Epithelial cell of esophagus (primary cell): Measurements from ENCODE around the gene PIKFYVE.
A peak's percentile ranks its signal among the peaks of the same experiment; 100 is the strongest.

ENCODE experiments used
- DNase-seq: peaks from one replicate; pipeline ENCODE4 v3.0.0; 2010; ENCODE audit warnings: low read depth
- H3K4me3 ChIP-seq: 2 replicates; pipeline ENCODE4 v1.5.1; 2011; ENCODE audit warnings: mild to moderate bottlenecking, low read length, control low read depth
- TF ChIP-seq, protein P1 (sequence below): IDR thresholded peaks from 2 replicates; pipeline ENCODE4 v1.5.1; 2011; ENCODE audit warnings: low read depth, mild to moderate bottlenecking, low read length, control low read depth, inconsistent platforms; ENCODE audit not compliant: insufficient read depth; ENCODE audit errors: missing control alignments

Gene PIKFYVE

DNA sequence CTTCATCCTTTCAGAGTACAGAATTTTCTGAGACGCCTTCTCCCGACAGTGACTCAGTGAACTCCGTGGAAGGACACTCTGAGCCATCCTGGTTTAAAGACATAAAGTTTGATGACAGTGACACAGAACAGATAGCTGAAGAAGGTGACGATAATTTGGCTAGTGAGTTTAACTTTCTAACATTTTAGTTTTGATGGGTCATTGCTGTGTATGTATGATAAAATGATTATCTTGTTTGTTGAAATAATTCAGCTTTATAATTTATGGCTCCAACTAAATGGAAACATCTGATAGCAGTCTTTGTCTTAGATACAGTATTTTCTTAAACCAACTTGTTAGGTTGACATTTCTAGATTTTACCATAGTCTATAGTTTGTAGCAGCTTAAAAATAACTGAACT is 38.1 kb downstream of the PIKFYVE start:
- DNase-seq: no peak
- H3K4me3 ChIP-seq: no peak overlapping the region
- TF ChIP-seq, protein P1, sequence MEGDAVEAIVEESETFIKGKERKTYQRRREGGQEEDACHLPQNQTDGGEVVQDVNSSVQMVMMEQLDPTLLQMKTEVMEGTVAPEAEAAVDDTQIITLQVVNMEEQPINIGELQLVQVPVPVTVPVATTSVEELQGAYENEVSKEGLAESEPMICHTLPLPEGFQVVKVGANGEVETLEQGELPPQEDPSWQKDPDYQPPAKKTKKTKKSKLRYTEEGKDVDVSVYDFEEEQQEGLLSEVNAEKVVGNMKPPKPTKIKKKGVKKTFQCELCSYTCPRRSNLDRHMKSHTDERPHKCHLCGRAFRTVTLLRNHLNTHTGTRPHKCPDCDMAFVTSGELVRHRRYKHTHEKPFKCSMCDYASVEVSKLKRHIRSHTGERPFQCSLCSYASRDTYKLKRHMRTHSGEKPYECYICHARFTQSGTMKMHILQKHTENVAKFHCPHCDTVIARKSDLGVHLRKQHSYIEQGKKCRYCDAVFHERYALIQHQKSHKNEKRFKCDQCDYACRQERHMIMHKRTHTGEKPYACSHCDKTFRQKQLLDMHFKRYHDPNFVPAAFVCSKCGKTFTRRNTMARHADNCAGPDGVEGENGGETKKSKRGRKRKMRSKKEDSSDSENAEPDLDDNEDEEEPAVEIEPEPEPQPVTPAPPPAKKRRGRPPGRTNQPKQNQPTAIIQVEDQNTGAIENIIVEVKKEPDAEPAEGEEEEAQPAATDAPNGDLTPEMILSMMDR: no peak

DNA sequence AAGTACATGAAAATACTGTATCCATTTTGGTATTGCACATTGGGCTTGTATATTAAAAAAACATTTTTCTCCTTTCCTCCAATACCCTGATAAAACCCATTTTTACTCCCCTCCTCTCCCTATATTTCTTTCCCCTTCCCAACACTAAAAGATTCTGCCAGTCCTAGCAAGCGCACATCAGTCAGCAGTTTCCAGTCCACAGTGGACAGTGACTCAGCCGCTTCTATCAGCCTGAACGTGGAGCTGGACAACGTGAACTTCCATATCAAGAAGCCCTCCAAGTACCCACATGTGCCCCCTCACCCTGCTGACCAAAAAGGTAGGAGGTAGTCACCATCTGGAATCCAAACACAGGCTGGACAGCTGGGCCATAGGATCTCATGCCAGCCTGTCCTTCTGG is 38.6 kb downstream of the PIKFYVE start:
- TF ChIP-seq, protein P1: no peak
- no peak for DNase-seq
- H3K4me3 ChIP-seq: no peak overlapping the region

DNA sequence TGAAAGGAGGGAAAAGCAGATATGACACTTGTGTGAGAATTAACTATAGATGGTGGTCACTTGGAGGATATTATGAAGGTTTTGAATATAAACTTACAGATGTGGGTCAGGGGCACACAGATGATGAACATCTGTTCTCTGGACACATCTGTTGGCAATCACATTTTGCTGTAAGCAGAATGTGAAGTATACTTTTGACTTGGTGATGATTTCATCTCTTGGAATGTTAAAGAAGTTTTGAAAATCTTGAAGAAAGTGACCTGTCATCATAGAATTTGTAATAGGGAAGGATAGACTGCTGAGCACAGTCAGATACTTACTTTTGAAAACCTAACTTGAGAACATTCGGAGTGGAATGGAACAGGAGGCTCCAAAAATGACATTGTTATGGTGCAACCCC is 40.2 kb downstream of the PIKFYVE start:
- TF ChIP-seq, protein P1: no peak
- no peak for DNase-seq

DNA sequence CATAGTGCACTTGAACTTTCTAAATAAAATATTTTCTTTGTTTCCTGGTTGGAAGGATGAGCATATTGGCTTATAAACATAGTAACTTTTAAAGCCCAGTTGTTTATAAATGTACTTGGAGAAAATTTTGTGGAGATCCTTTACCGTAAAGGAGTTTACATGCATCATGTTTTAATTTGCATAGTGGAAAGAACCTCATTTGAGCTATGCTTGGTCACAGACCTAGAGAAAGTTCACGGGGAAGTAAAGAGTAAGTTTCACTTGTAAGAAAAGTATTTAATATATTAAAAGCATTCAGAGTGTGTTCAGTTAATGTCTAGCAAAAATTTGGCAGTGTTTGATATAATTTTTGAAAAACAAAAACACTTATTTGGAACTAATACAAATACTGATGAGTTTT is 45.3 kb downstream of the PIKFYVE start:
- TF ChIP-seq, protein P1: no peak
- no peak for DNase-seq
- no peak overlapping the region for H3K4me3 ChIP-seq

More for the DNA sequence above, 40.2 kb downstream of the PIKFYVE start:
- no peak overlapping the region for H3K4me3 ChIP-seq

DNA sequence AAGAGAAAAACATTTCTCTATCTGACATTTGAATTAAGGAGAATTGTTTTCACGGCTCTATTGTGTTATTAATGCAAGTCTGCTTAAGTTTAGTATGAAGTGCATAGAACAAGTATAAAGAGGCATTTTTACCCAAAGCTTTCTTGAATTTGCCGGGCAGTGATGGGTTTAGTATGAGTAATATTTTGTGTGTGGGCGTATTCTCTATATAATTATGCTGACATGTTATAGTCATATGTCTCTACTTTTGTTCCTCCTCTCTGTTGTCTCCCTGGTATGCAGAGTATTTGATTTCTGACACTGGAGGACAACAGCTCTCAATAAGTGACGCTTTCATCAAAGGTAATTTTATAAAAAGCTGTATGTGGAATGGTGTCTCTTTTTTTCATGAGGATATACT is 45.9 kb downstream of the PIKFYVE start:
- DNase-seq: peak; percentile 26
- H3K4me3 ChIP-seq: no peak overlapping the region

DNA sequence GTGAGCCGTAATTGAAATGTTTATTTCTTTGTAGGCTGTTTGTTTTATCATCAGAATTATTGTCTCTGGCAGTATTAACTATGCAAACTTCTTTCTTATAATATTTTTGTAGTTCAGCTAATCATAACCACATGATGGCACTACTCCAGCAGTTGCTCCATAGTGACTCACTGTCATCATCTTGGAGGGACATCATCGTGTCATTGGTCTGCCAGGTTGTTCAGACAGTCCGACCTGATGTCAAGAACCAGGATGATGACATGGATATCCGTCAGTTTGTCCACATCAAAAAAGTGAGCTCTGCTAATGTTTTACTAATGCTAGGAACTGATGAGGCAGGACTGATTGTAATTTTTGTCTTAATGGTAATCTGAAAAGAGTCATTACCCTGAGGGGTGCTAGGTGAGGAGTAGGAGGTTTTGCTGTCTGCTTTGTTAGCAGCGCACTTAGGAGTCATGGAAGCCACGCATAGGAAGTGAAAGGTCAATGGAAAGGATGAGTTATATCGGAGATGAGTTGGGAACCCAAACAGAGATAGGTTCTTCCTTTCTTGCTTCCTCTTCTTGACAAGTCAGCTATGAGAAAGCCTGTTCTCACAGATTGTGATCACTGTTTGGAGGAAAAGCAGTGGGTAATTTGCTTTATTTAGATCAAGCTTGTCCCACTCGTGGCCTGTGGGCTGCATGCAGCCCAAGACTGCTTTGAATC is 49.2 kb downstream of the PIKFYVE start:
- TF ChIP-seq, protein P1: no peak
- peak; percentile 22 for DNase-seq
- H3K4me3 ChIP-seq: no peak overlapping the region

More for the DNA sequence above, 45.9 kb downstream of the PIKFYVE start:
- TF ChIP-seq, protein P1: no peak

DNA sequence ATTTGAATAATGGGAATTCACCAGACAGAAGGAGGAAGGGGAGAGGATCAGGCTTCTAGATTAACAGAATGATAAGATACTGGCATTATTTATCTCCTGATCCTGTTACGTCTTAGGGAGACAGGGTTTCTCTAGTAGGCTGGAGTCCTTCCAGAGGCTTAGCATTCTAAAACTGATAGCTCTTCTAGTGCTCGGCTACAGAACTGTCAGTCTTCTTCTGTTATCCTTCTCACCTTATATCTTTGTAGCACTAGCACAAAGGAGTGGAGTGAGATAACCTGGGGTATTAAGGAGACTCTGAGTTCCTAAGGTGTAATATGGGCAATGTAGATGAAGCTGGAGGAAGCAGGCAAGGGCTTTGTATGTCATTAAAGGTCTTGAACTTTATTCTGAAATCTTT is 52.1 kb downstream of the PIKFYVE start:
- TF ChIP-seq, protein P1: no peak
- no peak for DNase-seq
- no peak overlapping the region for H3K4me3 ChIP-seq
